NCI-H1048 (cell line): ENCODE data around the gene CPTP.

Experiments used
- DNase-seq: peaks from one replicate; lab custom pipeline; 2025; lab: John Stamatoyannopoulos, UW

CPTP gene

GRCh38 chr1:1319646-1319941 lies 5.0 kb upstream of the CPTP start:
- no peak for DNase-seq

- DNase-seq: no peak
Measured at GRCh38 chr1:1320666-1321448, 3.7 kb upstream of the CPTP start.

- no peak for DNase-seq
Measured at GRCh38 chr1:1321477-1321876, 3.1 kb upstream of the CPTP start.

GRCh38 chr1:1322418-1322817 lies 2.2 kb upstream of the CPTP start:
- DNase-seq: no peak

- DNase-seq: no peak
Measured at GRCh38 chr1:1322952-1323351, 1.6 kb upstream of the CPTP start.

- no peak for DNase-seq
Measured at GRCh38 chr1:1324084-1324523, 498 bp upstream of the CPTP start.

GRCh38 chr1:1325288-1326074 lies 879 bp downstream of the CPTP start:
- DNase-seq: no peak

- no peak for DNase-seq
Measured at GRCh38 chr1:1326075-1326605, 1.5 kb downstream of the CPTP start.

- DNase-seq: no peak
Measured at GRCh38 chr1:1327291-1327690, 2.7 kb downstream of the CPTP start.

GRCh38 chr1:1328254-1328653 lies 3.7 kb downstream of the CPTP start:
- DNase-seq: no peak

GRCh38 chr1:1329304-1330210 lies 5.0 kb downstream of the CPTP start:
- no peak for DNase-seq

- no peak for DNase-seq
Measured at GRCh38 chr1:1330366-1331067, 5.9 kb downstream of the CPTP start.

- DNase-seq: no peak
Measured at GRCh38 chr1:1331068-1331965, 6.7 kb downstream of the CPTP start, which contains the start of gene TAS1R3. Gene TAS1R3 (plus strand): TSS chr1:1331280. CDS start chr1:1331346, 66 bp downstream.

- DNase-seq: no peak
Measured at GRCh38 chr1:1332031-1332755, 7.6 kb downstream of the CPTP start.

- DNase-seq: no peak
Measured at GRCh38 chr1:1332774-1333480, 8.3 kb downstream of the CPTP start.

GRCh38 chr1:1333551-1334241 lies 9.1 kb downstream of the CPTP start:
- no peak for DNase-seq

- no peak for DNase-seq
Measured at GRCh38 chr1:1334835-1335234, 10.2 kb downstream of the CPTP start.

GRCh38 chr1:1335283-1335682 lies 10.7 kb downstream of the CPTP start:
- no peak for DNase-seq
